Measurements from ENCODE around the gene HIVEP3. TPM values are rescaled to one million over a fixed set of nuclear protein-coding genes. Genes with fewer than 3 reads are reported as not detected.

HIVEP3 gene
- total RNA-seq, 1 donor from 2014 or later, result 6.4 TPM

- ATAC-seq (ENCODE audit: poor library complexity) (no peak), DNase-seq (no peak)
- intact Hi-C loops (cut with DNase I), result no loop called here
Observed at GRCh38 chr1:41510531-41511238, 408.0 kb downstream of the HIVEP3 start.

DNA sequence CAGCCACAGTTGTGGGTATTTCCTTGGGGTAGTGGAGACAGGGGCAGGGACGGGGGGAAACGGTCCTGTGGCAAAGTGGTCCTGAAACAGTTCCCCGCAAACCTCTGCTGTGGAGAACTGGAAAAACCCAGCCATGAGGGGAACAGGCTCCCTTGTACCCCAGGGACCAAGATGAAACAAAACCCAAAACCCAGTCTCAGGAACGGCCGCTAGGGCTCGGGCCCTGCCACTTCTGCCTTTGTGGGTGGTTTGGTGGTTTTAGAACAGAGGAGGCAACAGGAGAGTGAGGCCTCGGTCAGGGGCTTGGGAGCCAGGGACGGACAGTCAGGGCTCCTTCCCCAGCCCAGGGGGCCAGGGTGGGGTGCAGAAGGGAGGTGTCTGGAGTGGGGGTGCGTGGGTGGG is 409.5 kb downstream of the HIVEP3 start:
- intact Hi-C loops (cut with DNase I), result no loop called here
- ATAC-seq (ENCODE audit: poor library complexity) (no peak), DNase-seq (no peak)

GRCh38 chr1:41508290-41508689 is 410.4 kb downstream of the HIVEP3 start:
- ATAC-seq (ENCODE audit: poor library complexity) (no peak), DNase-seq (no peak)
- intact Hi-C loops (cut with DNase I), result no loop called here

DNA sequence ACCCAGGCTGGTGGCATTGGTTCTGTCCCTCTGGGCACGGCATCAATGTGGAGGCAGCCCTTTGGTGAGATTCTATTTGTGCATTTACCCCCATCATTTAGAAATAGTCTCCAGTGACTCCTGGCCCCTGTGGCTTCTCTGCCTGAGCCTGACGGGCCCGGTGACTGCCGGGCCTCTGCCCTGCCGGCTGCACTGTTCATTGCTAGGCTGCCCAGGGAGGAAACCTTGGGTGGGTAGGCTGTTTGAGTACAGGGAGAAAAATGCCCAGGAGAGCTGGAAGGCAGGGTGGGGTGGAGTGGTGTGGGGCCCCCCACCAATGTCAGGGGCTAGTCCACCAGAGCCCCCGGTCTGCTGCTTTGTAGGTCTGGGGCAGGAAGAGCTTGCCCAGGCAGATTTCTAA is 410.9 kb downstream of the HIVEP3 start:
- ATAC-seq (ENCODE audit: poor library complexity), result no peak
- intact Hi-C loops (cut with DNase I), result no loop called here
- no peak for DNase-seq

DNA sequence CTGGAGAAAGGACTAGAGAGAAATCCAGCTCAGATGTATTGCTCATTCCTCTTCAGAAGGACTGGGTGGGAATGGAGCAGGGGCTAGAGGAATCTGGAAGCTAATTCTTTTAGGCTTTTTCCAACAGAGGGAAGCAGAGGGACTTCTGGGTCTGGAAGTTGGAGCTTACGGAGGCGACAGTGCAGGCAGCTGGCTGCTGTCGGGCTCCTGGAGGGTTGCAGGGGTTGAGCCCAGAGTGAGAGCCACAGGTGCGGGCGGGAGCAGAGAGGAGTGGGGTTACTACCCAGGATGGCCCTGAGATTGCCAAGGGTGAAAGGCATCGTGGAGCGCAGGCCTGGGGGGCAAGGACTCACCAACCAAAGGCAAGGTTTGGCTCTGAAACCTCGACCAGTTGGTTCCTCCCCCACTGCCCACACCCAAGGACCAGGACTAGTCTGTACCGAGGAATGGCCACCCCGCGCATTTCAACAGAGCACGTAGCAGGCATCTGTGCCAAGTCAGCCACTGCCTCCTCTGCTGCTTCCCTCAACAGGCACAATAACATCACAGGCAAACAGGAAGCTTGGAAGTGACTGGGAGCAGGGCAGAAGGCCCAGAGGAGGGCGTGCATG is 411.5 kb downstream of the HIVEP3 start:
- ATAC-seq (ENCODE audit: poor library complexity), result no peak
- intact Hi-C loops (cut with DNase I), result no loop called here
- DNase-seq, result no peak

- no peak for DNase-seq
- ATAC-seq (ENCODE audit: poor library complexity), result no peak
- intact Hi-C loops (cut with DNase I), result no loop called here
Observed at GRCh38 chr1:41504114-41505035, 414.3 kb downstream of the HIVEP3 start.

DNA sequence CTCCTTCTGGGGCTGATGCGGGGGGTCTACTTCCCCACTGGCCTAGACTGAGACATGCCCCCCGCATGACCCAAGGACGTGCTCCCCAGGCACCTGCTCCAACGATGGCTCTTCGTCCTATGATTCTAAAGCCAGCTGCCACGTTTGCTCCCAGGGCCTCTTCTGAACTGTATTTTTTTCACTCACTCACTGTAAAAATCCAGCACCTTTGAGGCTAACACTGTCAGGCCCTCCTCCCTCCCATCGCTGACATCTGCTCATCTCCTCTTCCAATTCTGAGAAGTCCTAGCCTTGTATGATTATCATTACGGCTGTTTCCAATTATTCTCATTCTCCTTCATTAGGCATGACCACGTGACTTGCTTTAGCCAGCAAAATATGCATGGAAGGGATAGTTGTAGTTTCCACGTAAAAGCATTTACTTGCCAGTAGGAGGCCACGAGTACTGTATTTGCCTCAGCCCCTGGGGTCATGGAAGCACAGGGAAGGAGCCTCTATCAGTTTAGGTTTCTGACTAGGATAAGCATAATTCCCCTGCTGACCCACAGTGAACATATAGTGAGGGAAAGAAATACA is 415.1 kb downstream of the HIVEP3 start:
- DNase-seq, result no peak
- intact Hi-C loops (cut with DNase I), result no loop called here
- no peak for ATAC-seq (ENCODE audit: poor library complexity)

DNA sequence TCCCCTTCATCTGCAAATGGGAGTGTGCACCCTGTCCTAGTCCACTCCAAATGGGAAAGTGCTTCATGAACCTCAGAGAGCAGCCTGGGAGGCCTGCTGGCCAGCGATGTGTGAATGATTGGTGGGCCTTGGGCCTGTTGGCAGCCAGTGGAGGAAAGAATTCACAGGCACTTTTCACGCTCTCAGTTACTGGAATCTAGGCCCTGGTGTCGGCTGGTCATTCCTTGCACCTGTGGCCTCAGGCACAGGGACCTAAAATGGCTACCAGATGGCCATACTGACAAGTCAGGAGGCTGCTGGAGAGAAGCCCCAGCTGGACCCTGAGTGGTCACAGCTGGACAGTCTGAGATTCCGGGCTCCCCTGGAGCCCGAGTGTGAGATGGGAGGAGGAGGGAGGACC is 415.8 kb downstream of the HIVEP3 start:
- ATAC-seq (ENCODE audit: poor library complexity) (peak; percentile 19), DNase-seq (peak; percentile 61)
- intact Hi-C loops (cut with DNase I), result no loop called here

- DNase-seq (no peak), ATAC-seq (ENCODE audit: poor library complexity) (peak; percentile 5)
- intact Hi-C loops (cut with DNase I), result no loop called here
Observed at GRCh38 chr1:41501581-41501980, 417.1 kb downstream of the HIVEP3 start.

DNA sequence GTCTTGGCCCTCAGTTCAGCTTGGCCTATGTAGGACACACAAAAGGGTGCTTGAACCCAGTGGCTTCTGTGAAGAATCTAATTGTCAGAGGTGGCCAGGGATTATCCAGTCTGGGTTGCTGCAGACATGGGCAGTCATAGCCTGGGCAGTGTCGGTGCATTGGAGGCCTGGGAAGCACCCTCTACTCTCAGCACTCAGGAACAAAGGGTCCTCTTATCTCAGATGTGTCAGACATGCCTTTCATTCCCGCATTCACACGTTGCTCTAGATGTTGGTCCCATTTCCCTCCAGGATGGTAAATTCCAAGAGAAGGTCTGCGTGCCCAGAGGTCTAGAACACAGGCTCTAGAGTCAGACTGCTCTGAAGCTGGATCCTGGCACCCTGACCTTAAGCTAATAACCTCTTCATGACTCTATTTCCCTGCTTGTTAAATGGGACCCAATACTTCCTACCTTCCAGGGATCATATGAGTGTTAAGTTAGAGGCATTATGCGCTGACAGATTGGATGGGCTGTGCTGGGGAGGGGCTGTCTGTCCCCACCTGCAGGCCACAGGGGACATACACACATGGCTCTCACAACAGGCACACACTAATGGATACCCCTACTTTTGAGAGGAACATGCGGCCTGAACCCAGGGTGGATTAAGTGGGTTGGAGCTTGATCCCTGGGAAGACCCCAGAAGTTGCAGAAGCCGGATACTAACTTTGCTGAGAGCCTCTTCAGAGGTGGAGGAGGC is 417.8 kb downstream of the HIVEP3 start:
- DNase-seq (no peak), ATAC-seq (ENCODE audit: poor library complexity) (no peak)
- intact Hi-C loops (cut with DNase I), result no loop called here

- DNase-seq (peak; percentile 71), ATAC-seq (ENCODE audit: poor library complexity) (peak; percentile 38)
- intact Hi-C loops (cut with DNase I), result no loop called here
Observed at GRCh38 chr1:41500378-41500777, 418.3 kb downstream of the HIVEP3 start.

DNA sequence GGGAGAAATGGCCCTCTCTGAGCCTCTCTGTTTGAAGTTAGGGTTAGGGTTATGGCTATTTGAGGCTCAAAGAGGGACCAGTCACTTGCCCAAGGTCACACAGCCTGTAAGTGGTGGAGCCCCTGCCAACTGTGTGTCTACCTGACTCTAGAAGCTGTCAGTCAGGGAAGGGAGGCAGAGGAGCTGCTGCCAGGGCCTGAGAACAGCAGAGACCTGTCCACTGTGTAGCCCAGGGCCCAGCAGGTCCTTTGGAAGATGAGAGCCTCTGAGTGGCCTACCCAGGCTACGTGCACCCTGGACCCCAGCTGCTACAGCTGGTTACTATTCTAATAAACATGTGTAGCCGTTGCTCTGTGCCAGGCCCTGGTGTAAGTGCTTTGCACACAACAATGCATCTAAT is 419.1 kb downstream of the HIVEP3 start:
- intact Hi-C loops (cut with DNase I), result no loop called here
- no peak for DNase-seq
- no peak for ATAC-seq (ENCODE audit: poor library complexity)

- intact Hi-C loops (cut with DNase I), result no loop called here
- peak; percentile 88 for DNase-seq
- ATAC-seq (ENCODE audit: poor library complexity), result peak; percentile 51
Observed at GRCh38 chr1:41498804-41499203, 419.9 kb downstream of the HIVEP3 start.

DNA sequence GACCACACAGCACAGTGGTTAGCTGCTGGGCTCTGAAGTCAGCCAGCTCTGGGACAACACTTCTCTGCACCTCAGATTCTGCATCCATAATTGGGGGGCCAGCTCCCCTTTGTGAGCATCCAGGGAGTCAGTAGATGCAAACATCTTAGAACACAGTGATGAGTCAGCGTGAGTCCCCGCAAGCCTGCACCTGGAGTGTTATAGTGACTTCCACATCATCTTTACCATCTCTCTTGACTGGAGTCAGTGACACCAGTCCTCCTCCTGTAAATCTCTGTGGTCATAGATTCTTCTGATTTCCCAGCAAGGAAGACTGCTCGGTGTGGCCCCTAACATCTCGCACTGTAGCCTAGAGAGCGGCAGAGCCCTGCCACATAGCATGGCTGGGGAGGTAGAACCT is 420.3 kb downstream of the HIVEP3 start:
- intact Hi-C loops (cut with DNase I), result no loop called here
- no peak for ATAC-seq (ENCODE audit: poor library complexity)

GRCh38 chr1:41497461-41498030 is 421.2 kb downstream of the HIVEP3 start:
- intact Hi-C loops (cut with DNase I), result no loop called here
- DNase-seq (peak; percentile 20), ATAC-seq (ENCODE audit: poor library complexity) (no peak)

More for the DNA sequence above, 420.3 kb downstream of the HIVEP3 start:
- DNase-seq, result no peak

DNA sequence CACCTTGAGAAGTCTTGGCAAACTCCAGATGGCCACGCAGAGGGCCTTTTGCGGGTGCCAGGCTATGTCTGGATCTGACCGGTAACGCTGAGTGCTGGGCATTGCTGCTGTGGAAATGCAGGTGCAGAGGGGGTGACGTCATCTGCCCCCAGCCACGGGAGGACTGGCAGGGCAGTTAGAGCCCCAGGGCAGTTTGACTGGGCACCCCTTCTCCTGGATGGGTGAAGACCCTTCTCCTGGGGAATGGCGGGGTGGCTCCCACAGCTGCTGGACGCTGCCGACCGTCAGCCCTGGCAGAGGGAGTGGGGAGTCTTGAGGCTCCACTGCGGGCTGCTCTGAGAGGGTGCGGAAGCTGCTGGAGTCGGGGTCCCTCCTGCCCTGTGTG is 421.7 kb downstream of the HIVEP3 start:
- DNase-seq (peak; percentile 36), ATAC-seq (ENCODE audit: poor library complexity) (no peak)
- intact Hi-C loops (cut with DNase I), result no loop called here

DNA sequence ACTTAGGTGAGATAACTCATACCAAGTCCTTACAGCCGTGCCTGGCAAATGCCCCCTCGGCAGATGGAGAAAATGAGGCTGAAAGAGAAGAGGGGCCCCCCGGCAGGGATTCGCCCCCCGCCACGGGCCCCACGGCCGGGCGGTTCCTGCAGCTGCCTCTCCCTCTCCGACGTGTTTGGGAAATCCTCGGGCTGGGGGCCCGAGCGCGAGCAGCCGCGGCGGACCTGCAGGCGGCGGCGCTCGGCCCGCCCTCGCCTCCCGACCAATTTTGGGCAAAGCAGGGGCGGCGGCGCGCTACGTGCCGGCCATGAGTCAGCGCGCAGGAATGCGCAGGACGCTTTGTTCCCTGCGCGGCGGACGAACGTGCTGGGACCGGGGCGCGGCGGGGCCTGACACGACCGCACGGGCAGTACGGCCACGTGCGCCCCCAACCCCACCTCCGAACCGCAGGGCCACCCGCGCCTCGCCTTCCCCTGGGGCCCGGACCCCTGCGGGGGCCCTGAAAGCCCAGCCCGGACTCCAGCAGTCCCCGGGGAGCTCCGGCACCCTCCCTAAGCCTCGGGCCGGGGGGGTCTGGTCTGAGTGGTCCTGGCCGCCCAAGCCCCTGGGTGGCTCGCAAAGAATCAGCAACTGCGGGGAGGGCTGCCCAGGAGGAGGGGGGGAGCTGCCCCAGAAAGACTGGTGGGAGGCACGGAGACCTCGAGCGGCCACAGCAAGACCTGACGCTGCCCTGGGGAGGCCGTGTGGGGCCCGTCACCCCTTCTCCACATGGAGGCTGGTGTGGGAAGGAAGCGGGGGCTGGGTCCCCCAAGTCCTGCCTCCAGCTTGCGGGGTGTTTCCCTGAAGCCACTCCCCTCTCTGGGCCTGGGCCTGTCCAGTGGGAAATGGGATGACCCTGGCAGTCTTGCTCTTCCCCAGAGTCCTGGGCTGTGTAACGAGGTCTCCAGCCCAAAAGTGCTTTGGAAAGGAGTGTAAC is 422.4 kb downstream of the HIVEP3 start:
- intact Hi-C loops (cut with DNase I), result no loop called here
- ATAC-seq (ENCODE audit: poor library complexity), result peak; percentile 86
- DNase-seq, result peak; percentile 93
